Caco-2 (cell line): ENCODE measurements around the gene EDARADD. TPM values are rescaled to one million over a fixed set of nuclear protein-coding genes. Genes with fewer than 3 reads are reported as not detected.

Experiments
- BruUV-seq: library from RNA; stranded (reverse); fragments of 400-500 nt; replicated peaks from 2 replicates; lab custom pipeline; 2021; lab: Mats Ljungman, UMichigan
- CTCF ChIA-PET: fragments of 300-600 bp; sonication (Branson Sonifier 250); formaldehyde crosslinking; loops from one replicate; lab custom pipeline; 2022; ENCODE audit warnings: antibody characterized with exemption; lab: Charles Lee
- POLR2A ChIA-PET: fragments of 300-600 bp; sonication (Branson Sonifier 250); formaldehyde crosslinking; loops from one replicate; lab custom pipeline; 2022; ENCODE audit warnings: antibody characterized with exemption; lab: Charles Lee
- DNase-seq, 2 experiments: peaks; one replicate each; pipeline versions ENCODE4 v3.0.0 to v3.0.0-alpha.2; 2020 to 2022
- H3K27me3 ChIP-seq: replicated peaks from 2 replicates; pipeline ENCODE4 v1.6.0; 2011; ENCODE audit warnings: low read length; ENCODE audit not compliant: control insufficient read depth, insufficient read depth
- H3K36me3 ChIP-seq: 2 replicates; pipeline ENCODE4 v1.5.1; 2011; ENCODE audit warnings: low read length; ENCODE audit not compliant: control insufficient read depth, insufficient read depth
- H3K4me1 ChIP-seq: fragments of 250-450 bp; sonication (Bioruptor Pico); 2 replicates; pipeline ENCODE4 v1.5.1; 2020; ENCODE audit warnings: mild to moderate bottlenecking
- H3K4me3 ChIP-seq: 2 replicates; pipeline ENCODE4 v1.5.1; 2011; ENCODE audit warnings: low read depth, mild to moderate bottlenecking, control low read depth, low read length
- H3K9me3 ChIP-seq: fragments of 250-450 bp; sonication (Bioruptor Pico); 2 replicates; pipeline ENCODE4 v1.5.1; 2020; ENCODE audit warnings: mild to moderate bottlenecking, moderate library complexity
- H3K27ac Mint-ChIP-seq: one replicate; pipeline ENCODE4 v1.8.0; 2022; ENCODE audit warnings: mixed read lengths; ENCODE audit not compliant: unreplicated experiment
- H3K27me3 Mint-ChIP-seq: one replicate; pipeline ENCODE4 v1.8.0; 2022; ENCODE audit warnings: mixed read lengths; ENCODE audit not compliant: insufficient read depth, unreplicated experiment
- H3K36me3 Mint-ChIP-seq: one replicate; pipeline ENCODE4 v1.8.0; 2022; ENCODE audit warnings: mild to moderate bottlenecking, mixed read lengths; ENCODE audit not compliant: insufficient read depth, unreplicated experiment
- H3K4me1 Mint-ChIP-seq: one replicate; pipeline ENCODE4 v1.8.0; 2022; ENCODE audit warnings: low read depth, mixed read lengths; ENCODE audit not compliant: unreplicated experiment
- H3K4me3 Mint-ChIP-seq: one replicate; pipeline ENCODE4 v1.8.0; 2022; ENCODE audit warnings: mild to moderate bottlenecking, moderate library complexity, mixed read lengths; ENCODE audit not compliant: unreplicated experiment
- H3K9me3 Mint-ChIP-seq: one replicate; pipeline ENCODE4 v1.8.0; 2022; ENCODE audit warnings: mixed read lengths; ENCODE audit not compliant: unreplicated experiment
- intact Hi-C: fragments of 100-400 bp; cut with micrococcal nuclease; formaldehyde crosslinking; loops from one replicate; pipeline ENCODE4 v1.10.0; 2022; ENCODE audit not compliant: unreplicated experiment
- total RNA-seq: library from RNA; stranded (reverse); gene quantifications from 2 replicates; pipeline ENCODE4 v1.2.3, GENCODE V29; 2022
- TF ChIP-seq, protein P1 (sequence below), 2 experiments: fragments of 200-600 bp in 1 of 2; IDR thresholded peaks; 1 replicate in 1 of 2; 2 replicates in 1 of 2; pipeline versions ENCODE4 v1.5.1 to v1.8.0; 2011 to 2022; ENCODE audit warnings: antibody characterized with exemption in 1 of 2, control low read depth in 1 of 2, inconsistent platforms in 1 of 2, low read depth in 1 of 2, low read length in 1 of 2, mild to moderate bottlenecking in 1 of 2, moderate library complexity in 1 of 2; ENCODE audit not compliant: insufficient read depth in 1 of 2, severe bottlenecking in 1 of 2, unreplicated experiment in 1 of 2

EDARADD gene
- total RNA-seq, 1 experiment from 2014 or later, result 14.4 TPM

GRCh38 chr1:236489710-236490377 is 95.8 kb downstream of the EDARADD start:
- no peaks in the 10 kb centered on the region for H3K27me3 Mint-ChIP-seq
- no peak overlapping the region for H3K4me3 ChIP-seq
- no peaks in the 10 kb centered on the region for H3K27me3 ChIP-seq
- peak overlapping the region; percentile 34 for H3K27ac Mint-ChIP-seq
- intact Hi-C loops, result loop anchor here (1.0 to 5.0 kb wide), 4 partner anchors 33 to 381 kb away; partner anchors contain the start of gene LGALS8
- no peaks in the 10 kb centered on the region for H3K9me3 Mint-ChIP-seq
- no peak overlapping the region for H3K4me3 Mint-ChIP-seq
- BruUV-seq, result no TSS peak
- H3K4me1 Mint-ChIP-seq, result peaks cover 49% of the 10 kb centered on the region
- ChIA-PET POLR2A (interaction anchor here (0.5 kb wide), 1 partner anchor 31 kb away, joined by 3 read pairs; no protein-coding TSS in a partner anchor), CTCF (interaction anchor here (0.6 to 0.8 kb wide), 3 partner anchors 13 to 94 kb away, joined by 3 read pairs; no protein-coding TSS in a partner anchor)
- H3K4me1 ChIP-seq, result peaks cover 53% of the 10 kb centered on the region
- H3K36me3 ChIP-seq, result no peaks in the 10 kb centered on the region
- peak in 1 of 2 experiments; percentile 37 for DNase-seq
- H3K36me3 Mint-ChIP-seq, result peaks cover 14% of the 10 kb centered on the region
- no peaks in the 10 kb centered on the region for H3K9me3 ChIP-seq
- TF ChIP-seq, protein P1, sequence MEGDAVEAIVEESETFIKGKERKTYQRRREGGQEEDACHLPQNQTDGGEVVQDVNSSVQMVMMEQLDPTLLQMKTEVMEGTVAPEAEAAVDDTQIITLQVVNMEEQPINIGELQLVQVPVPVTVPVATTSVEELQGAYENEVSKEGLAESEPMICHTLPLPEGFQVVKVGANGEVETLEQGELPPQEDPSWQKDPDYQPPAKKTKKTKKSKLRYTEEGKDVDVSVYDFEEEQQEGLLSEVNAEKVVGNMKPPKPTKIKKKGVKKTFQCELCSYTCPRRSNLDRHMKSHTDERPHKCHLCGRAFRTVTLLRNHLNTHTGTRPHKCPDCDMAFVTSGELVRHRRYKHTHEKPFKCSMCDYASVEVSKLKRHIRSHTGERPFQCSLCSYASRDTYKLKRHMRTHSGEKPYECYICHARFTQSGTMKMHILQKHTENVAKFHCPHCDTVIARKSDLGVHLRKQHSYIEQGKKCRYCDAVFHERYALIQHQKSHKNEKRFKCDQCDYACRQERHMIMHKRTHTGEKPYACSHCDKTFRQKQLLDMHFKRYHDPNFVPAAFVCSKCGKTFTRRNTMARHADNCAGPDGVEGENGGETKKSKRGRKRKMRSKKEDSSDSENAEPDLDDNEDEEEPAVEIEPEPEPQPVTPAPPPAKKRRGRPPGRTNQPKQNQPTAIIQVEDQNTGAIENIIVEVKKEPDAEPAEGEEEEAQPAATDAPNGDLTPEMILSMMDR (IDR thresholded peaks at IDR 0.05; ENCODE audit: insufficient read depth in 1 of 2, low read depth in 1 of 2, low read length in 1 of 2, severe bottlenecking in 1 of 2, unreplicated experiment in 1 of 2), result peak; percentile 42 to 51

DNA sequence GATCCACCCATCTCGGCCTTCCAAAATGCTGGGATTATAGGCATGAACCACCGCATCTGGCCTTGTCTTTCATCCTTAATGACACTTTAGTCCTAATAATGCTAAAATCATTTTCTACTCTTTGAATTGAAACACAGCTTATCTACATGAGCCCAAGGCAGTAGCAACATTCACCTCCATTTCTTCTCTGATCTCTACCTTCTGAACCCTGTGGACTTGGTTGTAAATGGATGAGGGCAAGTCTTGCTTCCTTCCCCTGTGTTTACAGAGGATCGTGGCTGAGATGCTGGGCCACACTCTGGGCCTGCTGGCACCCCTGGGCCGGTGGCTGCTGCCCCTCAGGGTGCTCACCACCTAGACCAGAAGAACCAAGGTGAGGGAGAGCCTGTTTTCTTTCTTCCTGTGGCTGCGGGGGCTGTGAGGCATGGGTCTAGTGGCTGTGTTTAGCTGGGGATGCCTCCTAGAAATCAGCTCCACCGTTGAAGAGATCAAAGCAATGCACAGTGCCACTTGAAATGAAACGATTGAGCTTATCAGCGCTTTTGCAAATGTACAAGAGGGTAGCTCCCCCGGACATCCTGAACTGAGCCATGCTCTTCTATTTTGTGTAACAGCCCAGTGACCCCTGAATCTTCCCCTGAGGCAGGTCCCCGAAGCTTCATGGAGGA is 97.5 kb downstream of the EDARADD start:
- DNase-seq, result no peak
- H3K4me1 Mint-ChIP-seq, result peaks cover 65% of the 10 kb centered on the region
- H3K4me3 ChIP-seq, result no peak overlapping the region
- intact Hi-C loops, result loop anchor here (5.0 kb wide), 1 partner anchor 49 kb away; no protein-coding TSS in a partner anchor
- H3K27ac Mint-ChIP-seq, result peak overlapping the region; percentile 74
- peak overlapping the region; percentile 3 for H3K4me3 Mint-ChIP-seq
- peaks cover 14% of the 10 kb centered on the region for H3K36me3 Mint-ChIP-seq
- no peaks in the 10 kb centered on the region for H3K27me3 ChIP-seq
- H3K27me3 Mint-ChIP-seq, result no peaks in the 10 kb centered on the region
- no TSS peak for BruUV-seq
- H3K36me3 ChIP-seq, result no peaks in the 10 kb centered on the region
- ChIA-PET POLR2A (interaction anchor here (0.7 kb wide), 1 partner anchor 27 kb away, joined by 3 read pairs; no protein-coding TSS in a partner anchor), CTCF (no interaction called here)
- peaks cover 58% of the 10 kb centered on the region for H3K4me1 ChIP-seq
- TF ChIP-seq, protein P1 (IDR thresholded peaks at IDR 0.05; ENCODE audit: insufficient read depth in 1 of 2, low read depth in 1 of 2, low read length in 1 of 2, severe bottlenecking in 1 of 2, unreplicated experiment in 1 of 2), result no peak
- no peaks in the 10 kb centered on the region for H3K9me3 ChIP-seq
- H3K9me3 Mint-ChIP-seq, result no peaks in the 10 kb centered on the region

- peak overlapping the region; percentile 74 for H3K27ac Mint-ChIP-seq
- BruUV-seq, result no TSS peak
- TF ChIP-seq, protein P1 (IDR thresholded peaks at IDR 0.05; ENCODE audit: insufficient read depth in 1 of 2, low read depth in 1 of 2, low read length in 1 of 2, severe bottlenecking in 1 of 2, unreplicated experiment in 1 of 2), result no peak
Measured at GRCh38 chr1:236492378-236492777, 98.3 kb downstream of the EDARADD start.

More at GRCh38 chr1:236492378-236492777, 98.3 kb downstream of the EDARADD start:
- H3K36me3 Mint-ChIP-seq, result peaks cover 14% of the 10 kb centered on the region
- ChIA-PET CTCF (interaction anchor here (0.6 kb wide), 1 partner anchor 188 kb away, joined by 5 read pairs; no protein-coding TSS in a partner anchor), POLR2A (no interaction called here)
- H3K4me3 Mint-ChIP-seq, result no peak overlapping the region
- H3K4me1 Mint-ChIP-seq, result peaks cover 67% of the 10 kb centered on the region
- intact Hi-C loops, result loop anchor here (5.0 kb wide), 1 partner anchor 50 kb away; no protein-coding TSS in a partner anchor
- no peaks in the 10 kb centered on the region for H3K27me3 Mint-ChIP-seq
- no peaks in the 10 kb centered on the region for H3K27me3 ChIP-seq
- DNase-seq, result no peak
- H3K4me1 ChIP-seq, result peaks cover 58% of the 10 kb centered on the region
- no peak overlapping the region for H3K4me3 ChIP-seq
- no peaks in the 10 kb centered on the region for H3K36me3 ChIP-seq
- no peaks in the 10 kb centered on the region for H3K9me3 Mint-ChIP-seq
- no peaks in the 10 kb centered on the region for H3K9me3 ChIP-seq
